NB4 (cell line): ENCODE measurements around the gene ATP9B.
A peak's percentile ranks its signal among the peaks of the same experiment; 100 is the strongest.

Source experiments
- DNase-seq: peaks from one replicate; pipeline ENCODE4 v3.0.0; 2010; ENCODE audit warnings: low read depth
- H3K4me3 ChIP-seq: one replicate; pipeline ENCODE4 v1.5.1; 2011; ENCODE audit warnings: mild to moderate bottlenecking, low read depth, low read length, moderate library complexity
- MAX ChIP-seq: IDR thresholded peaks from 2 replicates; pipeline ENCODE4 v1.6.1; 2011; ENCODE audit warnings: low read depth, low read length
- MYC ChIP-seq: IDR thresholded peaks from 2 replicates; pipeline ENCODE4 v1.6.1; 2011; ENCODE audit warnings: low read depth, low read length
- POLR2A ChIP-seq: IDR thresholded peaks from 2 replicates; pipeline ENCODE4 v1.6.1; 2011; ENCODE audit warnings: mild to moderate bottlenecking; ENCODE audit not compliant: insufficient read length; ENCODE audit errors: extremely low read depth
- TF ChIP-seq, protein P1 (sequence below): IDR thresholded peaks from one replicate; pipeline ENCODE4 v1.5.1; 2012; ENCODE audit warnings: low read depth, low read length

The ATP9B gene

GRCh38 chr18:79405019-79405780 is 336.0 kb downstream of the ATP9B start:
- TF ChIP-seq, protein P1, sequence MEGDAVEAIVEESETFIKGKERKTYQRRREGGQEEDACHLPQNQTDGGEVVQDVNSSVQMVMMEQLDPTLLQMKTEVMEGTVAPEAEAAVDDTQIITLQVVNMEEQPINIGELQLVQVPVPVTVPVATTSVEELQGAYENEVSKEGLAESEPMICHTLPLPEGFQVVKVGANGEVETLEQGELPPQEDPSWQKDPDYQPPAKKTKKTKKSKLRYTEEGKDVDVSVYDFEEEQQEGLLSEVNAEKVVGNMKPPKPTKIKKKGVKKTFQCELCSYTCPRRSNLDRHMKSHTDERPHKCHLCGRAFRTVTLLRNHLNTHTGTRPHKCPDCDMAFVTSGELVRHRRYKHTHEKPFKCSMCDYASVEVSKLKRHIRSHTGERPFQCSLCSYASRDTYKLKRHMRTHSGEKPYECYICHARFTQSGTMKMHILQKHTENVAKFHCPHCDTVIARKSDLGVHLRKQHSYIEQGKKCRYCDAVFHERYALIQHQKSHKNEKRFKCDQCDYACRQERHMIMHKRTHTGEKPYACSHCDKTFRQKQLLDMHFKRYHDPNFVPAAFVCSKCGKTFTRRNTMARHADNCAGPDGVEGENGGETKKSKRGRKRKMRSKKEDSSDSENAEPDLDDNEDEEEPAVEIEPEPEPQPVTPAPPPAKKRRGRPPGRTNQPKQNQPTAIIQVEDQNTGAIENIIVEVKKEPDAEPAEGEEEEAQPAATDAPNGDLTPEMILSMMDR = no peak
- TF ChIP-seq MYC (no peak), POLR2A (no peak), MAX (no peak)
- no peak overlapping the region for H3K4me3 ChIP-seq

GRCh38 chr18:79405781-79406575 is 336.8 kb downstream of the ATP9B start:
- H3K4me3 ChIP-seq = no peak overlapping the region
- peak; percentile 46 for DNase-seq
- TF ChIP-seq MYC (no peak), MAX (no peak), POLR2A (no peak)
- TF ChIP-seq, protein P1 = no peak

More at GRCh38 chr18:79405019-79405780, 336.0 kb downstream of the ATP9B start:
- no peak for DNase-seq

- no peak for DNase-seq
- TF ChIP-seq, protein P1 = no peak
- no peak for TF ChIP-seq POLR2A
- no peak for TF ChIP-seq MYC
- no peak overlapping the region for H3K4me3 ChIP-seq
Measured at GRCh38 chr18:79406708-79407107, 337.5 kb downstream of the ATP9B start.

DNA sequence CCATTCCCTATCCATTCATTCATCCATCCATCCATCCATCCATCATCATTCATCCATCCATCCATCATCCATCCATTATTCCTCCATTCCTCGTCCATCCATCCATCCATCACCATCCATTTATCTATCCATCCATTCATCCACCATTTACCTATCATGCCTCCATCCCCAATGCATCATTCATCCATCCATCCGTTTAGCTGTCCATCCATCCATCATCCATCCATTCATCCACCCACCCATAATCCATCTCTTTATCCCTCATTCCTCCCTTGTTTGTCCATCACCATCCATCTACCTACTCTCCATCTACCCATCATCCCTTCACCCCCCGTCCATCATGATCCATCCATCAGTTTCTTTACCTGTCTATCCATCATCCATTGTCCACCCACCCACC is 340.1 kb downstream of the ATP9B start:
- H3K4me3 ChIP-seq = no peak overlapping the region
- TF ChIP-seq POLR2A (no peak), MYC (no peak), MAX (no peak)
- DNase-seq = no peak

GRCh38 chr18:79410171-79410641 is 341.0 kb downstream of the ATP9B start:
- no peak overlapping the region for H3K4me3 ChIP-seq
- DNase-seq = no peak
- no peak for TF ChIP-seq MYC
- no peak for TF ChIP-seq MAX
- TF ChIP-seq, protein P1 = no peak
- no peak for TF ChIP-seq POLR2A
